Hepatocyte (in vitro differentiated cells): ENCODE data around the gene EPHB1.

Source experiments
- EZH2 ChIP-seq: fragments of 200-600 bp; sonication (generic); IDR thresholded peaks from 2 replicates; pipeline ENCODE4 v1.6.1; 2016; ENCODE audit warnings: antibody characterized with exemption, mild to moderate bottlenecking, borderline replicate concordance
- TF ChIP-seq, protein P1 (sequence below): fragments of 200-600 bp; sonication (generic); IDR thresholded peaks from 2 replicates; pipeline ENCODE4 v1.5.1; 2016; ENCODE audit warnings: antibody characterized with exemption, mild to moderate bottlenecking; ENCODE audit not compliant: poor library complexity

DNA sequence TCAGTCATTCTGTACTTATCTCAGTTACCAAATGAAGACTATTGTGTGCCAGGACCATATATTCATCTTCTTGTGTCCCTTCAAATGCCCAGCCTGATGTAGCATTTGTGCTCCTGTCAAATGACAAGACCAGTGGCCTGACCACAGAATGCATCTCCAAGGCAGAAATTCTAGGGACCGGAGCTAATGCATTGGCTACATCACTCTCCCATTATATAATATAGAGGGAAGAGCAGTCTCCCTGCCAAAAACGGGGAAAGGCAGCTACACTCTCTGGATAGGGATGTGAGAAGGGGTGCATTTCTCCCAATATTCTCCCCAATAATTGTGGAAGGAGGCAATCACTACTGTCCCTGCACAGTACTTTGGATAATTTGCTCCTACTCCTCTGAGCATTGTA lies 312.0 kb downstream of the EPHB1 start:
- TF ChIP-seq, protein P1, sequence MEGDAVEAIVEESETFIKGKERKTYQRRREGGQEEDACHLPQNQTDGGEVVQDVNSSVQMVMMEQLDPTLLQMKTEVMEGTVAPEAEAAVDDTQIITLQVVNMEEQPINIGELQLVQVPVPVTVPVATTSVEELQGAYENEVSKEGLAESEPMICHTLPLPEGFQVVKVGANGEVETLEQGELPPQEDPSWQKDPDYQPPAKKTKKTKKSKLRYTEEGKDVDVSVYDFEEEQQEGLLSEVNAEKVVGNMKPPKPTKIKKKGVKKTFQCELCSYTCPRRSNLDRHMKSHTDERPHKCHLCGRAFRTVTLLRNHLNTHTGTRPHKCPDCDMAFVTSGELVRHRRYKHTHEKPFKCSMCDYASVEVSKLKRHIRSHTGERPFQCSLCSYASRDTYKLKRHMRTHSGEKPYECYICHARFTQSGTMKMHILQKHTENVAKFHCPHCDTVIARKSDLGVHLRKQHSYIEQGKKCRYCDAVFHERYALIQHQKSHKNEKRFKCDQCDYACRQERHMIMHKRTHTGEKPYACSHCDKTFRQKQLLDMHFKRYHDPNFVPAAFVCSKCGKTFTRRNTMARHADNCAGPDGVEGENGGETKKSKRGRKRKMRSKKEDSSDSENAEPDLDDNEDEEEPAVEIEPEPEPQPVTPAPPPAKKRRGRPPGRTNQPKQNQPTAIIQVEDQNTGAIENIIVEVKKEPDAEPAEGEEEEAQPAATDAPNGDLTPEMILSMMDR, result no peak
- no peak for TF ChIP-seq EZH2
